Panc1 (cell line): ENCODE data around the gene PLA2G2D.

ENCODE experiments used
- TCF7L2 ChIP-seq: IDR thresholded peaks from 2 replicates; pipeline ENCODE4 v1.6.1; 2011; ENCODE audit warnings: mild to moderate bottlenecking, low read depth, low read length, inconsistent platforms
- TF ChIP-seq, protein P1 (sequence below): fragments of 450-650 bp; IDR thresholded peaks from 2 replicates; pipeline ENCODE4 v1.5.1; 2017; ENCODE audit warnings: mild to moderate bottlenecking

DNA sequence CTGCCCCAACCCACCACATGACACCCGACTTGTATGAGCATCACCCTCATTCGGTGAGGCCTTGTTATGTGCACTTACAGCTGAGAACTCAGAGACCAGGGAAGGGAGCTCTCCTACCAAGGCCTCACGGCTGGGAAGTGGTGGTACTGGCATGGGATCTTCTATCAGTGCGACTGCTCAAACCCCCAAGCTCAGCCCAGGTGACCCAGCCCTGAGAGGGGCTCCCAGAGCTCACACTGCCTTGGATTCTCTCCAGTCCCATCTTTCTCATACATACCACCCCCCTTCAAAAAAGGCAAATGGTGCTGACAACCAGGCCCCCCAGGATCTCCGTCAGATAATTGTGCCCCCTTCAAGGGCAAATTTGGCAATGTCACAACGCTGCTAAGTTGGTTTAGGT is 19.0 kb upstream of the PLA2G2D start:
- TF ChIP-seq, protein P1, sequence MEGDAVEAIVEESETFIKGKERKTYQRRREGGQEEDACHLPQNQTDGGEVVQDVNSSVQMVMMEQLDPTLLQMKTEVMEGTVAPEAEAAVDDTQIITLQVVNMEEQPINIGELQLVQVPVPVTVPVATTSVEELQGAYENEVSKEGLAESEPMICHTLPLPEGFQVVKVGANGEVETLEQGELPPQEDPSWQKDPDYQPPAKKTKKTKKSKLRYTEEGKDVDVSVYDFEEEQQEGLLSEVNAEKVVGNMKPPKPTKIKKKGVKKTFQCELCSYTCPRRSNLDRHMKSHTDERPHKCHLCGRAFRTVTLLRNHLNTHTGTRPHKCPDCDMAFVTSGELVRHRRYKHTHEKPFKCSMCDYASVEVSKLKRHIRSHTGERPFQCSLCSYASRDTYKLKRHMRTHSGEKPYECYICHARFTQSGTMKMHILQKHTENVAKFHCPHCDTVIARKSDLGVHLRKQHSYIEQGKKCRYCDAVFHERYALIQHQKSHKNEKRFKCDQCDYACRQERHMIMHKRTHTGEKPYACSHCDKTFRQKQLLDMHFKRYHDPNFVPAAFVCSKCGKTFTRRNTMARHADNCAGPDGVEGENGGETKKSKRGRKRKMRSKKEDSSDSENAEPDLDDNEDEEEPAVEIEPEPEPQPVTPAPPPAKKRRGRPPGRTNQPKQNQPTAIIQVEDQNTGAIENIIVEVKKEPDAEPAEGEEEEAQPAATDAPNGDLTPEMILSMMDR, result no peak
- TF ChIP-seq TCF7L2, result no peak
